IPS-11a (cell line): ENCODE measurements around the gene UBXN4.
"Not testable (repeated sequence)": the region's sequence is repeated elsewhere in the genome, so short reads cannot be mapped to it uniquely, and the experiment has no call there.

Experiments
- H3K4me3 ChIP-seq: one replicate; pipeline ENCODE4 v1.5.1; 2013; ENCODE audit warnings: low read depth, low read length, control low read depth

UBXN4 gene

GRCh38 chr2:135741395-135742324, at the start of gene UBXN4:
Gene UBXN4 (plus strand): TSS chr2:135741855. CDS start chr2:135741930, 75 bp downstream.
- peak within 1 kb of the TSS; percentile 75 for H3K4me3 ChIP-seq

- H3K4me3 ChIP-seq: no peak overlapping the region
Measured at GRCh38 chr2:135694711-135695110, 46.9 kb upstream of the UBXN4 start.

- H3K4me3 ChIP-seq: no peak overlapping the region
Measured at GRCh38 chr2:135698838-135699237, 42.8 kb upstream of the UBXN4 start.

GRCh38 chr2:135701442-135701841, 40.2 kb upstream of the UBXN4 start:
- H3K4me3 ChIP-seq: no peak overlapping the region

- H3K4me3 ChIP-seq: no peak overlapping the region
Measured at GRCh38 chr2:135703300-135703699, 38.4 kb upstream of the UBXN4 start.

- not testable (repeated sequence) for H3K4me3 ChIP-seq
Measured at GRCh38 chr2:135704075-135704474, 37.6 kb upstream of the UBXN4 start.

- H3K4me3 ChIP-seq: no peak overlapping the region
Measured at GRCh38 chr2:135708159-135708558, 33.5 kb upstream of the UBXN4 start.

GRCh38 chr2:135709992-135710391, 31.7 kb upstream of the UBXN4 start:
- H3K4me3 ChIP-seq: no peak overlapping the region

- H3K4me3 ChIP-seq: not testable (repeated sequence)
Measured at GRCh38 chr2:135715086-135715485, 26.6 kb upstream of the UBXN4 start.

- no peak overlapping the region for H3K4me3 ChIP-seq
Measured at GRCh38 chr2:135728064-135728743, 13.5 kb upstream of the UBXN4 start.

- H3K4me3 ChIP-seq: no peak overlapping the region
Measured at GRCh38 chr2:135732561-135732960, 9.1 kb upstream of the UBXN4 start.

GRCh38 chr2:135733045-135733444, 8.6 kb upstream of the UBXN4 start:
- no peak overlapping the region for H3K4me3 ChIP-seq

- H3K4me3 ChIP-seq: no peak overlapping the region
Measured at GRCh38 chr2:135736546-135736945, 5.1 kb upstream of the UBXN4 start.

- no peak overlapping the region for H3K4me3 ChIP-seq
Measured at GRCh38 chr2:135740206-135740605, 1.4 kb upstream of the UBXN4 start.

- no peak overlapping the region for H3K4me3 ChIP-seq
Measured at GRCh38 chr2:135741043-135741394, 636 bp upstream of the UBXN4 start.

GRCh38 chr2:135742325-135742757, 686 bp downstream of the UBXN4 start:
- H3K4me3 ChIP-seq: peak overlapping the region; percentile 75

- H3K4me3 ChIP-seq: no peak overlapping the region
Measured at GRCh38 chr2:135743860-135744259, 2.2 kb downstream of the UBXN4 start.

GRCh38 chr2:135744760-135745314, 3.2 kb downstream of the UBXN4 start:
- H3K4me3 ChIP-seq: no peak overlapping the region

GRCh38 chr2:135745545-135745944, 3.9 kb downstream of the UBXN4 start:
- no peak overlapping the region for H3K4me3 ChIP-seq

GRCh38 chr2:135755573-135755972, 13.9 kb downstream of the UBXN4 start:
- H3K4me3 ChIP-seq: no peak overlapping the region

- no peak overlapping the region for H3K4me3 ChIP-seq
Measured at GRCh38 chr2:135756692-135757091, 15.0 kb downstream of the UBXN4 start.

- no peak overlapping the region for H3K4me3 ChIP-seq
Measured at GRCh38 chr2:135762022-135762421, 20.4 kb downstream of the UBXN4 start.
